Fibroblast of skin of right quadriceps (primary cell): ENCODE measurements around the gene CDC42BPB.
A peak's percentile ranks its signal among the peaks of the same experiment; 100 is the strongest.

Experiments used
- DNase-seq: peaks from one replicate; pipeline ENCODE4 v3.0.0-alpha.2; 2013

The CDC42BPB gene

GRCh38 chr14:102923925-102924486 lies 133.3 kb downstream of the CDC42BPB start:
- no peak for DNase-seq

- DNase-seq, result no peak
These were observed 134.0 kb downstream of the CDC42BPB start for GRCh38 chr14:102923201-102923924.

- DNase-seq, result no peak
These were observed 134.7 kb downstream of the CDC42BPB start, which contains the start of gene AMN for GRCh38 chr14:102922490-102923200. AMN (plus strand) TSS chr14:102922663; CDS start chr14:102922689, 26 bp downstream.

GRCh38 chr14:102920998-102921304 lies 136.4 kb downstream of the CDC42BPB start:
- no peak for DNase-seq

- DNase-seq, result no peak
These were observed 136.9 kb downstream of the CDC42BPB start for GRCh38 chr14:102920273-102920997.

- no peak for DNase-seq
These were observed 138.9 kb downstream of the CDC42BPB start for GRCh38 chr14:102918438-102918837.

GRCh38 chr14:102917469-102918211 lies 139.7 kb downstream of the CDC42BPB start:
- DNase-seq, result peak; percentile 36

GRCh38 chr14:102917056-102917385 lies 140.3 kb downstream of the CDC42BPB start:
- DNase-seq, result no peak

- no peak for DNase-seq
These were observed 140.8 kb downstream of the CDC42BPB start for GRCh38 chr14:102916347-102917055.

- DNase-seq, result no peak
These were observed 141.8 kb downstream of the CDC42BPB start for GRCh38 chr14:102915292-102916110.

GRCh38 chr14:102914474-102915291 lies 142.7 kb downstream of the CDC42BPB start:
- no peak for DNase-seq

GRCh38 chr14:102913341-102914211 lies 143.8 kb downstream of the CDC42BPB start:
- DNase-seq, result no peak

- no peak for DNase-seq
These were observed 145.2 kb downstream of the CDC42BPB start for GRCh38 chr14:102911991-102912761.

GRCh38 chr14:102911541-102911951 lies 145.8 kb downstream of the CDC42BPB start:
- no peak for DNase-seq

GRCh38 chr14:102910442-102910841 lies 146.9 kb downstream of the CDC42BPB start:
- DNase-seq, result no peak

GRCh38 chr14:102909911-102910310 lies 147.4 kb downstream of the CDC42BPB start:
- no peak for DNase-seq

- no peak for DNase-seq
These were observed 147.9 kb downstream of the CDC42BPB start for GRCh38 chr14:102909462-102909861.

- no peak for DNase-seq
These were observed 148.4 kb downstream of the CDC42BPB start for GRCh38 chr14:102908766-102909455.
